NCI-H2081 (cell line): ENCODE data around the gene PPIA.
A peak's percentile ranks its signal among the peaks of the same experiment; 100 is the strongest.
"Not testable (repeated sequence)": the region's sequence is repeated elsewhere in the genome, so short reads cannot be mapped to it uniquely, and the experiment has no call there.

Source experiments
- DNase-seq, 2 experiments: peaks; one replicate each; lab custom pipeline; 2025; lab: John Stamatoyannopoulos, UW

The PPIA gene

GRCh38 chr7:44787762-44788161, 8.7 kb upstream of the PPIA start:
- no peak for DNase-seq

- DNase-seq, result no peak
Measured at GRCh38 chr7:44789990-44790389, 6.5 kb upstream of the PPIA start.

GRCh38 chr7:44791278-44792219, 4.9 kb upstream of the PPIA start:
- DNase-seq, result no peak

GRCh38 chr7:44793919-44794318, 2.6 kb upstream of the PPIA start:
- no peak for DNase-seq

GRCh38 chr7:44794331-44794730, 2.1 kb upstream of the PPIA start:
- no peak for DNase-seq

- peak; percentile 84 to 86 for DNase-seq
Measured at GRCh38 chr7:44796034-44796503, 412 bp upstream of the PPIA start.

- peak; percentile 90 to 92 for DNase-seq
Measured at GRCh38 chr7:44797329-44798258, 1.1 kb downstream of the PPIA start.

- no peak for DNase-seq
Measured at GRCh38 chr7:44798649-44799305, 2.3 kb downstream of the PPIA start.

GRCh38 chr7:44799939-44800338, 3.5 kb downstream of the PPIA start:
- DNase-seq, result no peak

- DNase-seq, result no peak
Measured at GRCh38 chr7:44801890-44802289, 5.4 kb downstream of the PPIA start.

GRCh38 chr7:44802418-44803025, 6.0 kb downstream of the PPIA start:
- peak in 1 of 2 experiments; percentile 16 for DNase-seq

- DNase-seq, result not testable (repeated sequence)
Measured at GRCh38 chr7:44803828-44804519, 7.5 kb downstream of the PPIA start.

- DNase-seq, result no peak
Measured at GRCh38 chr7:44805950-44806349, 9.5 kb downstream of the PPIA start.

- DNase-seq, result no peak
Measured at GRCh38 chr7:44808914-44809393, 12.5 kb downstream of the PPIA start.

- DNase-seq, result no peak
Measured at GRCh38 chr7:44811093-44811492, 14.6 kb downstream of the PPIA start.

GRCh38 chr7:44811571-44811970, 15.1 kb downstream of the PPIA start:
- no peak for DNase-seq

- no peak for DNase-seq
Measured at GRCh38 chr7:44814919-44815318, 18.4 kb downstream of the PPIA start.

GRCh38 chr7:44819292-44819691, 22.8 kb downstream of the PPIA start:
- no peak for DNase-seq

GRCh38 chr7:44823255-44823781, 26.8 kb downstream of the PPIA start:
- DNase-seq, result no peak

- no peak for DNase-seq
Measured at GRCh38 chr7:44824894-44825526, 28.5 kb downstream of the PPIA start.
